Gastrocnemius medialis (tissue), 4 donors: Measurements from ENCODE around the gene ONECUT2. TPM values are rescaled to one million over a fixed set of nuclear protein-coding genes. Genes with fewer than 3 reads are reported as not detected.
A peak's percentile ranks its signal among the peaks of the same experiment; 100 is the strongest.
"Not testable (repeated sequence)": the region's sequence is repeated elsewhere in the genome, so short reads cannot be mapped to it uniquely, and the experiment has no call there.

Experiments
- ATAC-seq, 2 donors: fragments of 150-250 bp; one replicate each; pipeline ENCODE4 v1.9.1; 2016
- DNase-seq, 2 donors: peaks; one replicate each; pipeline ENCODE4 v3.0.0-alpha.2; 2019
- H3K27ac ChIP-seq, 4 donors: fragments of 200-600 bp; sonication (generic); 1 replicate in 1 of 4; 2 replicates in 3 of 4; pipeline ENCODE4 v1.5.1; 2016 to 2018; ENCODE audit warnings: mild to moderate bottlenecking in 2 of 4, moderate library complexity in 1 of 4
- H3K27me3 ChIP-seq, 3 donors: fragments of 200-600 bp; sonication (generic) in 2 of 3; 1 replicate in 1 of 3; 2 replicates in 2 of 3; pipeline versions ENCODE4 v1.5.1 to v1.6.0; 2016 to 2019; ENCODE audit warnings: mild to moderate bottlenecking in 1 of 3, moderate library complexity in 1 of 3
- H3K36me3 ChIP-seq, 2 donors: fragments of 200-600 bp; sonication (generic) in 1 of 2; one replicate each; pipeline ENCODE4 v1.5.1; 2017 to 2018
- H3K4me1 ChIP-seq, 2 donors: fragments of 200-600 bp; sonication (generic) in 1 of 2; one replicate each; pipeline ENCODE4 v1.5.1; 2016 to 2017; ENCODE audit warnings: mild to moderate bottlenecking in 2 of 2
- H3K4me3 ChIP-seq, 4 donors: fragments of 200-600 bp; sonication (generic) in 3 of 4; 1 replicate in 1 of 4; 2 replicates in 3 of 4; pipeline ENCODE4 v1.5.1; 2016 to 2019; ENCODE audit warnings: mild to moderate bottlenecking in 2 of 4
- H3K9me3 ChIP-seq, 3 donors: fragments of 200-600 bp; sonication (generic) in 2 of 3; 1 replicate in 1 of 3; 2 replicates in 2 of 3; pipeline ENCODE4 v1.5.1; 2016 to 2019
- POLR2A ChIP-seq, 2 donors: fragments of 450-650 bp; IDR thresholded peaks; one replicate each; pipeline ENCODE4 v1.6.1; 2017; ENCODE audit warnings: antibody characterized with exemption in 2 of 2, mild to moderate bottlenecking in 2 of 2, moderate library complexity in 2 of 2
- in situ Hi-C, 4 donors: fragments of 200-750 bp; cut with MboI; loops; one replicate each; pipeline versions ENCODE4 v1.15.0 to v1.8.0; 2017; ENCODE audit warnings: low sequenced_read_pairs in 4 of 4
- intact Hi-C: fragments of 100-400 bp; cut with DNase I; formaldehyde crosslinking; loops from one replicate; pipeline ENCODE4 v1.15.1; 2023; ENCODE audit warnings: low total_unique reads
- total RNA-seq, 4 donors: library from RNA; depleted of rRNA; stranded (reverse); fragments of >200 nt; gene quantifications; one replicate each; pipeline versions ENCODE4 v1.1.0 to v1.2.3, GENCODE V29; 2016
- TF ChIP-seq, protein P1 (sequence below), 5 experiments: fragments of 450-650 bp in 3 of 5; fragments of 200-600 bp in 2 of 5; sonication (generic) in 2 of 5; IDR thresholded peaks in 4 of 5; conservative IDR thresholded peaks in 1 of 5; 1 replicate in 4 of 5; 2 replicates in 1 of 5; pipeline ENCODE4 v1.5.1; 2016 to 2019; ENCODE audit warnings: antibody characterized with exemption in 5 of 5, mild to moderate bottlenecking in 3 of 5, moderate library complexity in 3 of 5

The ONECUT2 gene
- total RNA-seq = under 1 TPM in 3 of 4 donors, not detected in 1; under 0.01 to 0.15 (median 0.04) TPM

DNA sequence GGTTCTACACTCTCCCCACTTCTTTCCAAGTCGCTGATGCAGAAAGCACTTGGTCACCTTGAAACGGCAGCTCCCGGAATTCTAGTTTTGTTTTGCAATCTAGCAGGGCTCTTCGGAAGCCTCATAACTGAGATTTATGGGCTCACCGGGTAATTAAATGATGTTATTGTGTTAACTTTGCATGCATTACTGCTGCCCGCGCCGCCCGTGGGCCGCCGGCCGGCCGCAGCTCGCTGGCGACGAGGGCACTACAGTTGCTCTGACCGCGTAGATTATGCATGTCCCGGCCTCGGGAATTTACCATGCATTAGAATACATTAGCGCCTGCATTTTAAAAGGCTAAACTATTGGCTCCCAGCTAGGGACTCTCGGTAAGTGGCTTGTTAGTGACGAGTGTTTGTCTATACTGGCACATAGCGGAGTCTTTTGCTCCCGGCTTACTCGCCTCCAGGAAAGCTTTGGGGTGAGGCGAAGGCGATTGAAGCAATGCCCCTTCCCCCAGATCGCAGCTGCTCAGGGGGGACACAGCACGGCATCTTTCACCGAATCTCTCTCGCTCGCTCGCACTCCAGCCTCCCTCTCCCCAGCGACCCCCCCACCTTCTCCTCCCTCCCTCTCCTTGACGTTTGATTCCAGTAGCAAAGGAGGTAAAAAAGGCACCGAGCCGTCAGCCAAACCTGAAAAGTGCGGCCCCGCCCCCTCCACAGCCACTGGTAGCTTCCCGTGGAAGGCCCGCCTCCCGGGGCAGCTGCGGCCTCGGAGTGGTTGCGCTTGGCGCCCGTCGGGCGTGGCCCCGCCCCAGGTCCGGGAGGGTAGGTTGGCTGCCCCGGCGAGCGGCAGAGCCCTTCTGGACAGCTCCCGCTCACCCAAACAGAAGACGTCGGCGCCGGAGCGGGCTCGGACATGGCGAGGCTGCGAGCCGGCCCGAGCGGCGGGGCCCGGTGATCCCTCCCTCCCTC lies at the start of gene ONECUT2:
Gene ONECUT2 (plus strand): TSS at position 839 of the 959 bp plus-strand sequence. CDS start 343 bp downstream, outside the sequence.
- in situ Hi-C loops (no loop called here), intact Hi-C loops (loop anchor here (5.0 kb wide), 1 partner anchor 187 kb away; the partner anchor contains the start of gene NARS1)
- ATAC-seq = peak; percentile 89 to 90
- no peak for TF ChIP-seq POLR2A (IDR thresholded peaks at IDR 0.05)
- TF ChIP-seq, protein P1, sequence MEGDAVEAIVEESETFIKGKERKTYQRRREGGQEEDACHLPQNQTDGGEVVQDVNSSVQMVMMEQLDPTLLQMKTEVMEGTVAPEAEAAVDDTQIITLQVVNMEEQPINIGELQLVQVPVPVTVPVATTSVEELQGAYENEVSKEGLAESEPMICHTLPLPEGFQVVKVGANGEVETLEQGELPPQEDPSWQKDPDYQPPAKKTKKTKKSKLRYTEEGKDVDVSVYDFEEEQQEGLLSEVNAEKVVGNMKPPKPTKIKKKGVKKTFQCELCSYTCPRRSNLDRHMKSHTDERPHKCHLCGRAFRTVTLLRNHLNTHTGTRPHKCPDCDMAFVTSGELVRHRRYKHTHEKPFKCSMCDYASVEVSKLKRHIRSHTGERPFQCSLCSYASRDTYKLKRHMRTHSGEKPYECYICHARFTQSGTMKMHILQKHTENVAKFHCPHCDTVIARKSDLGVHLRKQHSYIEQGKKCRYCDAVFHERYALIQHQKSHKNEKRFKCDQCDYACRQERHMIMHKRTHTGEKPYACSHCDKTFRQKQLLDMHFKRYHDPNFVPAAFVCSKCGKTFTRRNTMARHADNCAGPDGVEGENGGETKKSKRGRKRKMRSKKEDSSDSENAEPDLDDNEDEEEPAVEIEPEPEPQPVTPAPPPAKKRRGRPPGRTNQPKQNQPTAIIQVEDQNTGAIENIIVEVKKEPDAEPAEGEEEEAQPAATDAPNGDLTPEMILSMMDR (IDR thresholded peaks at IDR 0.05 in 4 of 5, conservative IDR thresholded peaks at IDR 0.05 in 1 of 5) = no peak
- DNase-seq = peak; percentile 53 to 84
- Histone ChIP-seq H3K36me3 (no peaks in the 10 kb centered on the region), H3K27ac (no peak within 1 kb of the TSS), H3K4me1 (peaks cover 31 to 42% of the 10 kb centered on the region in 2 donors), H3K27me3 (peaks cover 89 to 94% (median 92%) of the 10 kb centered on the region in 3 donors), H3K4me3 (peak within 1 kb of the TSS; percentile 44 to 54 (median 54)), H3K9me3 (no peaks in the 10 kb centered on the region)

DNA sequence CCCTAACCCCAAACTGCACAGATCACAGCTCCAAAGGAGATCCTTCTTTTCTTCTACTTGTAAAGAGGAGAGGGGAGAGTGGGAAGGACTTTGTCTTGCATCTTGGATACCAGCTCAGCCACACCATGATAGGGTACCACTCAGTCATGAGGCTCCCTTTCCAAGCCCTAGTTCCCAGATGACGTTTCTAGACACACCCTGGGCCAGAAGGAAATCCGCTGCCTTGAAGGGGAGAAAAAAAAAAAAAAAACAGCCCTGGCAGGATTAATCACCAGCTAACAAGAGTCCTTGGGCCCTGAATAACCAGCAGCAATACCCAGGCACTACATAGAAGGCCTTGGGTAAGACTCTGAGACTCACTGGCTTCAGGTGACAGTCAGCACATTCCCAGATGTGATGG lies 45.9 kb upstream of the ONECUT2 start:
- TF ChIP-seq, protein P1 (IDR thresholded peaks at IDR 0.05 in 4 of 5, conservative IDR thresholded peaks at IDR 0.05 in 1 of 5) = no peak
- TF ChIP-seq POLR2A (IDR thresholded peaks at IDR 0.05) = no peak
- H3K27ac ChIP-seq = no peak overlapping the region
- intact Hi-C loops = no loop called here
- DNase-seq = no peak
- no peak overlapping the region for H3K4me3 ChIP-seq
- ATAC-seq = no peak
- no peaks in the 10 kb centered on the region for H3K27me3 ChIP-seq
- H3K9me3 ChIP-seq = no peaks in the 10 kb centered on the region
- H3K36me3 ChIP-seq = no peaks in the 10 kb centered on the region
- in situ Hi-C loops = no loop called here
- H3K4me1 ChIP-seq = no peaks in the 10 kb centered on the region

DNA sequence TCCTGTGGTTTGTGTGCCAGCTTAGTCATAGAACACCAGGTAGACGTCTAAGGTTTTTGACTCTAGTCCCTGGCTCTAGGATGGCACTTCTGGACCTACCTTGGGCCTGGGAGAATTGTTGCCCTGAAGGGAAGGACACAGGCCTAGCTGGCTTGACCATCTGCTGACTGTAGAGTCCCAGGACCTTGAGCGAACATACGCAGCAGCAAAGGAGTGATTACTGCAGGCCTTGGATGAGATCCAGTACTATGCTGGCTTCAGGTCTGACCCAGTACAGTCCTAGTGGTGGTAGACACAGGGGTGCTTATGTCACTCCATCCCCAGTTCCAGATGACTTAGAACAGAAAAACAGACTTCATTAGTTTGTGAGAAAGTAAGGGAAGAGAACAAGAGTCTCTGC lies 45.1 kb upstream of the ONECUT2 start:
- Histone ChIP-seq H3K4me3 (no peak overlapping the region), H3K27me3 (no peaks in the 10 kb centered on the region), H3K4me1 (no peaks in the 10 kb centered on the region), H3K27ac (no peak overlapping the region), H3K9me3 (no peaks in the 10 kb centered on the region), H3K36me3 (no peaks in the 10 kb centered on the region)
- ATAC-seq = no peak
- no peak for DNase-seq
- in situ Hi-C loops = no loop called here
- intact Hi-C loops = no loop called here
- TF ChIP-seq POLR2A (IDR thresholded peaks at IDR 0.05) = no peak
- TF ChIP-seq, protein P1 (IDR thresholded peaks at IDR 0.05 in 4 of 5, conservative IDR thresholded peaks at IDR 0.05 in 1 of 5) = no peak

DNA sequence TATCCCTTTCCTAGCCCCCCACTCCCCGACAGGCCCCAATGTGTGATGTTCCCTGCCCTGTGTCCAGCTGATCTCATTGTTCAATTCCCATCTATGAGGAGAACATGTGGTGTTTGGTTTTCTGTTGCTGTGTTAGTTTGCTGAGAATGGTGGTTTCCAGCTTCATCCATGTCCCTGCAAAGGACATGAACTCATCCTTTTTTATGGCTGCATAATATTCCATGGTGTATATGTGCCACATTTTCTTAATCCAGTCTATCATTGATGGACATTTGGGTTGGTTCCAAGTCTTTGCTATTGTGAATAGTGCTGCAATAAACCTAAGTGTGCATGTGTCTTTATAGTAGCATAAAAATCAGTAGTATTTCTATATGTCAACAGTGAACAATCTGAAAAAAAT lies 40.4 kb upstream of the ONECUT2 start:
- in situ Hi-C loops = not testable (repeated sequence)

DNA sequence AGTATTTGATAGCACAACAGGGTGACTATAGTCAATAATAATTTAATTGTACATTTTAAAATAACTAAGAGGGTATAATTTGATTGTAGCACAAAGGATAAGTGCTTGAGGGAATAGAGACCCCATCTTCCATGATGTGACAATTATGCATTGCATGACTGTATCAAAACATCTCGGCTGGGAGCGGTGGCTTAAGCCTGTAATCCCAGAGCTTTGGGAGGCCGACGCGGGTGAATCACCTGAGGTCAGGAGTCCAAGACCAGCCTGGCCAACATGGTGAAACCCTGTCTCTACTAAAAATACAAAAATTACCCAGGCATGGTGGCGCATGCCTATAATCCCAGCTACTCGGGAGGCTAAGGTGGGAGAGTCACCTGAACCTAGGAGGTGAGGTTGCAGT lies 38.3 kb upstream of the ONECUT2 start:
- H3K27ac ChIP-seq, H3K4me1 ChIP-seq, H3K9me3 ChIP-seq, H3K27me3 ChIP-seq, DNase-seq, in situ Hi-C loops, intact Hi-C loops, ATAC-seq, H3K36me3 ChIP-seq, H3K4me3 ChIP-seq: not testable (repeated sequence)

More for the DNA sequence above, 40.4 kb upstream of the ONECUT2 start:
- H3K36me3 ChIP-seq, DNase-seq, H3K4me3 ChIP-seq, H3K27me3 ChIP-seq, H3K9me3 ChIP-seq, ATAC-seq, H3K27ac ChIP-seq, intact Hi-C loops, H3K4me1 ChIP-seq: not testable (repeated sequence)
